HG02970 (cell line): ENCODE measurements around the gene LRIF1.
"Not testable (repeated sequence)": the region's sequence is repeated elsewhere in the genome, so short reads cannot be mapped to it uniquely, and the experiment has no call there.

Experiments used
- ATAC-seq: cut with Tn5 transposase; IDR thresholded peaks from one replicate; pipeline ENCODE4 v1.9.1; 2021; ENCODE audit warnings: mild to moderate bottlenecking, moderate library complexity, moderate number of reproducible peaks; ENCODE audit not compliant: unreplicated experiment, low FRiP score

The LRIF1 gene

GRCh38 chr1:110963691-110964454 is at the start of gene LRIF1:
Gene LRIF1, minus strand, starts transcription at chr1:110963922. Its CDS starts 234 bp downstream, at chr1:110963688.
- ATAC-seq: peak; percentile 98

GRCh38 chr1:111008031-111008430 is 44.3 kb upstream of the LRIF1 start:
- ATAC-seq: no peak

GRCh38 chr1:111006556-111006955 is 42.8 kb upstream of the LRIF1 start:
- ATAC-seq: no peak

- not testable (repeated sequence) for ATAC-seq
Measured at GRCh38 chr1:110999607-111000006, 35.9 kb upstream of the LRIF1 start.

GRCh38 chr1:110992329-110992728 is 28.6 kb upstream of the LRIF1 start:
- ATAC-seq: not testable (repeated sequence)

- not testable (repeated sequence) for ATAC-seq
Measured at GRCh38 chr1:110991295-110991694, 27.6 kb upstream of the LRIF1 start.

GRCh38 chr1:110990541-110990940 is 26.8 kb upstream of the LRIF1 start:
- no peak for ATAC-seq

- no peak for ATAC-seq
Measured at GRCh38 chr1:110986407-110986891, 22.7 kb upstream of the LRIF1 start.

- ATAC-seq: no peak
Measured at GRCh38 chr1:110982320-110982719, 18.6 kb upstream of the LRIF1 start.

- ATAC-seq: no peak
Measured at GRCh38 chr1:110979154-110979553, 15.4 kb upstream of the LRIF1 start.

- ATAC-seq: no peak
Measured at GRCh38 chr1:110976089-110976488, 12.4 kb upstream of the LRIF1 start.

GRCh38 chr1:110975265-110975664 is 11.5 kb upstream of the LRIF1 start:
- no peak for ATAC-seq

GRCh38 chr1:110967256-110967655 is 3.5 kb upstream of the LRIF1 start:
- ATAC-seq: no peak

- no peak for ATAC-seq
Measured at GRCh38 chr1:110964455-110964903, 757 bp upstream of the LRIF1 start.

- peak; percentile 27 for ATAC-seq
Measured at GRCh38 chr1:110962892-110963690, 631 bp downstream of the LRIF1 start.

- ATAC-seq: no peak
Measured at GRCh38 chr1:110961902-110962301, 1.8 kb downstream of the LRIF1 start.

GRCh38 chr1:110960777-110961420 is 2.8 kb downstream of the LRIF1 start:
- ATAC-seq: no peak

GRCh38 chr1:110957798-110958197 is 5.9 kb downstream of the LRIF1 start:
- ATAC-seq: no peak

- ATAC-seq: no peak
Measured at GRCh38 chr1:110956586-110956985, 7.1 kb downstream of the LRIF1 start.

- no peak for ATAC-seq
Measured at GRCh38 chr1:110953031-110953430, 10.7 kb downstream of the LRIF1 start.

GRCh38 chr1:110952031-110952430 is 11.7 kb downstream of the LRIF1 start:
- ATAC-seq: no peak
